Stimulated activated CD4-positive, alpha-beta T cell treated with anti-CD3 and anti-CD28 coated beads, Interleukin-4, amount 100 ng/mL, for 48 hours (primary cell): ENCODE measurements around the gene OR56A1.

ENCODE experiments used
- DNase-seq, 2 donors: peaks; one replicate each; pipeline ENCODE4 v3.0.0-alpha.2; 2020; ENCODE audit warnings: low read depth in 2 of 2

Gene OR56A1

DNA sequence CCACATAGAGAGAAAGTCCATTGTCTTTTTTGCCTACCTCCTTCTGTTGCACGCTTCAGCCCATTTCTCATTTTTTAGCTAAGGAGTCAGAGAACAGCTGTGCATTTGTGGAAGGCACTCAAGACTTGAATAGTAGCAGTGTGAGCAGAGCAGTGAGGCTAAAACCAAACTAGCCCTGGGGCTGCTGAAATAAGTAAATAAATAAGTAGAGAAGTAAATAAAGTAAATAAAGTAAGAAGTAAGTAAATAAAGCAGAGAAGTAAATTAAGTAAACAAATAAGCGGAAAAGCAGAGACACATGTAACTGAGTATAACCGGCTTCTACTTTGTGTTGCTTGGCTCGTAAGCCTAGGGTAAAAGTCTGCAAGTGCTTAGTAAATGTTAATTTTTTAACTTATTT lies 41.4 kb downstream of the OR56A1 start:
- DNase-seq = no peak

DNA sequence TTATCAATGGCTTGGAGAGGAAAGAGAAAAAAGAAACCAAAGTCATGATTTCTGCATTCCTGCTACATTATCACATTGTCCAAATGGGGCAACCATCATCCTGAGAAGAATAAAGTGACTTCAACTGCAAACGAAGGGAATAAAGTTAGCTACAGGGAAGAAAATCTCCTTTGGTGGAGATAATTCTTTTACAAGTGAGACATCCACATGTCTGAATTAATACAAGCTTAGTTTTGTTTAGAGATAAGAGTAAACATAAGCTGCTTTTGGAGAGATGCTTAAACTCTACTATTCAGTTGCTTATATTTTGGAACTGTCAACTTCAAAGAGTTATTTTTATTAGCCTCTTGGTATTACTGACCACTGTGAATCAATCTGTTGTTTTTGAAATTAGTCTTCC lies 43.7 kb downstream of the OR56A1 start, which contains the start of gene OR52L1:
TSS of gene OR52L1 (minus strand) at position 101 of the 400 bp plus-strand sequence. CDS start at position 46, 55 bp downstream.
- DNase-seq = no peak

DNA sequence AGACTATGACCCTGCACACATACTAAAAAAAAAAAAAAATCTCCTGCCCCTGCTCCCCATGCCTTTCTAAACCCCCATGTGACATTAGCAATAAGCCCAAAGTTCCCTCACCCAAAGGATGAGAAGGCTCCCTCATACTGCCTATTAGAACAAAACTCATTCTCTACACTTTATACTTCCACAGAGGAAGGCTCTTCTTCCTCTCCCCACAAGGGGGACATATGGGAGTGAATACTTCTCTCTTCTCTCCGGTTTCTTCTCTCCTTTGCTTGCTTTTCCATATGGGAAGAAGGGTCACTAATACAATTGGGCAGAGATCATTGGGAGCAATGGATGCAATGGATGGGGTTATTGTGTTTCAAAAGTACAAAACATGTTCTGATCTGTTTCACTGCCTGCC lies 47.1 kb downstream of the OR56A1 start:
- DNase-seq = no peak

DNA sequence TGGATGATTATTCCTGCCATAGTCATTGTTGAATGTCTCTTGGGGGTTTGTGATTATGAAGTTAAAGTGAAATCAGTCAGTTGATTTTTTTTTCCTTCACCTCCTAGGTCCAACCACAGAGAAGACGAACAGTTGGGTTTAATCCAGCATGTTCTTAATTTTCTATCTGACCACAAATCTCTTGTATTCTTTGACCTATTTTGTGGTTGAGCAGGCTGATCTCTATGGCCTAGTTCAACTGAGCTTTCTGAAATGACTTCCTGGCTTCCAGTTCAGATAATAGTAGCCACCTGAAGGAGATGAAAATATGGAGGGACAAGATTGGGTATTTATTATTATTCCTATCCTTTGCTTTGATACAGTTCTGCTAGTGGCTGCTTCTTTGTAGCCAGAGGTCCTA lies 57.0 kb downstream of the OR56A1 start:
- no peak for DNase-seq
